SK-N-SH (cell line): ENCODE results near the gene OGFR. TPM values are rescaled to one million over a fixed set of nuclear protein-coding genes. Genes with fewer than 3 reads are reported as not detected.

Experiments used
- CTCF ChIA-PET: fragments of 300-600, 350-600 bp; formaldehyde crosslinking; extraction: SDS; loops from one replicate; lab custom pipeline; 2021; lab: Yijun Ruan, JAX
- POLR2A ChIA-PET: fragments of 350-600 bp; sonication (Branson Sonifier 250); formaldehyde crosslinking; extraction: SDS; loops from one replicate; lab custom pipeline; 2020; ENCODE audit warnings: antibody characterized with exemption, inconsistent platforms; lab: Yijun Ruan, JAX
- DNase-seq: peaks from one replicate; pipeline ENCODE4 v3.0.0; 2012
- H2AFZ ChIP-seq: fragments of 200-600 bp; sonication (generic); 2 replicates; pipeline ENCODE4 v1.8.1; 2016; ENCODE audit warnings: antibody characterized with exemption, mild to moderate bottlenecking, low read depth
- H3F3A ChIP-seq: fragments of 200-600 bp; sonication (generic); replicated peaks from 2 replicates; pipeline ENCODE3; 2016; ENCODE audit warnings: antibody characterized with exemption, mild to moderate bottlenecking; ENCODE audit not compliant: insufficient read depth
- H3K27ac ChIP-seq, 2 experiments: fragments of 200-500 bp in 1 of 2; fragments of 200-600 bp in 1 of 2; sonication (Bioruptor generic) in 1 of 2; sonication (generic), shearing (Covaris generic) in 1 of 2; 2 replicates each; pipeline versions ENCODE4 v1.5.1 to v1.6.1; 2014 to 2016; ENCODE audit warnings: low read depth in 2 of 2, inconsistent platforms in 1 of 2, low read length in 1 of 2, mild to moderate bottlenecking in 1 of 2, mixed read lengths in 1 of 2
- H3K27me3 ChIP-seq: fragments of 200-600 bp; sonication (generic), shearing (Covaris generic); 2 replicates; pipeline ENCODE4 v1.6.1; 2016; ENCODE audit warnings: mixed run types; ENCODE audit not compliant: insufficient read depth
- H3K36me3 ChIP-seq, 2 experiments: fragments of 200-500 bp in 1 of 2; fragments of 200-600 bp in 1 of 2; sonication (Bioruptor generic) in 1 of 2; sonication (generic) in 1 of 2; replicated peaks in 1 of 2; 2 replicates each; pipeline versions ENCODE3 to v1.5.1; 2014 to 2016; ENCODE audit warnings: low read length in 1 of 2, mild to moderate bottlenecking in 1 of 2; ENCODE audit not compliant: insufficient read depth in 2 of 2, control insufficient read depth in 1 of 2
- H3K4me1 ChIP-seq, 2 experiments: fragments of 200-500 bp in 1 of 2; fragments of 200-600 bp in 1 of 2; sonication (Bioruptor generic) in 1 of 2; sonication (generic), shearing (Covaris generic) in 1 of 2; 2 replicates each; pipeline versions ENCODE4 v1.5.1 to v1.6.1; 2014 to 2016; ENCODE audit warnings: low read depth in 1 of 2, low read length in 1 of 2, mixed run types in 1 of 2; ENCODE audit not compliant: insufficient read depth in 2 of 2, control insufficient read depth in 1 of 2
- H3K4me2 ChIP-seq: fragments of 200-600 bp; sonication (generic), shearing (Covaris generic); 2 replicates; pipeline ENCODE4 v1.6.1; 2017; ENCODE audit warnings: mixed run types
- H3K4me3 ChIP-seq, 2 experiments: fragments of 200-500 bp in 1 of 2; fragments of 200-600 bp in 1 of 2; sonication (Bioruptor generic) in 1 of 2; sonication (generic), shearing (Covaris generic) in 1 of 2; 2 replicates each; pipeline versions ENCODE4 v1.5.1 to v1.8.1; 2014 to 2016; ENCODE audit warnings: low read depth in 2 of 2, inconsistent platforms in 1 of 2, low read length in 1 of 2, mild to moderate bottlenecking in 1 of 2, mixed read lengths in 1 of 2, moderate library complexity in 1 of 2
- H3K79me2 ChIP-seq: fragments of 200-600 bp; sonication (generic); 2 replicates; pipeline ENCODE4 v1.8.1; 2017; ENCODE audit warnings: mild to moderate bottlenecking; ENCODE audit not compliant: insufficient read depth
- H3K9ac ChIP-seq: fragments of 200-600 bp; sonication (generic); 2 replicates; pipeline ENCODE4 v1.6.1; 2017; ENCODE audit warnings: mixed run types
- H3K9me2 ChIP-seq: fragments of 200-600 bp; sonication (generic); 2 replicates; pipeline ENCODE4 v1.6.1; 2017; ENCODE audit warnings: mixed run types
- H3K9me3 ChIP-seq: fragments of 200-600 bp; sonication (generic); 2 replicates; pipeline ENCODE4 v1.6.1; 2017; ENCODE audit warnings: mixed run types, mild to moderate bottlenecking, moderate library complexity
- H4K20me1 ChIP-seq: fragments of 200-600 bp; sonication (generic); 2 replicates; pipeline ENCODE4 v1.6.1; 2017; ENCODE audit warnings: mild to moderate bottlenecking, mixed run types; ENCODE audit not compliant: insufficient read depth
- CHD2 ChIP-seq: fragments of 150-350 bp; IDR thresholded peaks from 2 replicates; pipeline ENCODE4 v1.6.1; 2018; ENCODE audit warnings: low read length; ENCODE audit not compliant: partially characterized antibody
- EP300 ChIP-seq, 2 experiments: IDR thresholded peaks; 2 replicates each; pipeline versions ENCODE4 v1.4.0 to v1.6.1; 2012; ENCODE audit warnings: borderline replicate concordance in 1 of 2, low read depth in 1 of 2, low read length in 1 of 2
- EZH2phosphoT487 ChIP-seq: fragments of 200-600 bp; sonication (generic); IDR thresholded peaks from 2 replicates; pipeline ENCODE4 v1.6.1; 2017; ENCODE audit warnings: low read depth, mixed run types, mild to moderate bottlenecking, antibody characterized with exemption, moderate library complexity, borderline replicate concordance
- FOSL2 ChIP-seq: IDR thresholded peaks from 2 replicates; pipeline ENCODE4 v1.4.0; 2012; ENCODE audit warnings: low read depth, mild to moderate bottlenecking, moderate library complexity, borderline replicate concordance
- FOXM1 ChIP-seq: IDR thresholded peaks from 2 replicates; pipeline ENCODE4 v1.4.0; 2012; ENCODE audit warnings: low read depth, mild to moderate bottlenecking
- GABPA ChIP-seq: IDR thresholded peaks from 2 replicates; pipeline ENCODE4 v1.4.0; 2012; ENCODE audit warnings: low read depth, mild to moderate bottlenecking
- IRF3 ChIP-seq: fragments of 150-350 bp; IDR thresholded peaks from 2 replicates; pipeline ENCODE4 v1.6.1; 2016; ENCODE audit warnings: mild to moderate bottlenecking, low read depth, low read length
- JUND ChIP-seq: IDR thresholded peaks from 2 replicates; pipeline ENCODE4 v1.4.0; 2012
- MEF2A ChIP-seq: IDR thresholded peaks from 2 replicates; pipeline ENCODE4 v1.4.0; 2012; ENCODE audit warnings: low read depth, borderline replicate concordance
- MXI1 ChIP-seq: IDR thresholded peaks from 2 replicates; pipeline ENCODE4 v1.6.1; 2012; ENCODE audit warnings: mild to moderate bottlenecking, low read depth, low read length, improper control_type of control experiment
- NFIC ChIP-seq: IDR thresholded peaks from 2 replicates; pipeline ENCODE4 v1.4.0; 2012; ENCODE audit warnings: borderline replicate concordance
- NRF1 ChIP-seq: IDR thresholded peaks from 2 replicates; pipeline ENCODE4 v1.6.1; 2012; ENCODE audit warnings: low read depth, mild to moderate bottlenecking, low read length
- PBX3 ChIP-seq: IDR thresholded peaks from 2 replicates; pipeline ENCODE4; 2012
- RAD21 ChIP-seq: IDR thresholded peaks from 2 replicates; pipeline ENCODE4 v1.6.1; 2012; ENCODE audit warnings: mild to moderate bottlenecking, low read length
- RCOR1 ChIP-seq: fragments of 150-350 bp; IDR thresholded peaks from 2 replicates; pipeline ENCODE4 v1.6.1; 2017; ENCODE audit warnings: antibody characterized with exemption, low read length
- RFX5 ChIP-seq: IDR thresholded peaks from 2 replicates; pipeline ENCODE4 v1.6.1; 2012; ENCODE audit warnings: mild to moderate bottlenecking, improper control_type of control experiment, low read length
- SIN3A ChIP-seq: IDR thresholded peaks from 2 replicates; pipeline ENCODE4 v1.6.1; 2012; ENCODE audit warnings: low read depth, mild to moderate bottlenecking, low read length, moderate library complexity, borderline replicate concordance
- SMC3 ChIP-seq: IDR thresholded peaks from 2 replicates; pipeline ENCODE4 v1.6.1; 2012; ENCODE audit warnings: low read depth, low read length, improper control_type of control experiment
- TAF1 ChIP-seq: IDR thresholded peaks from 2 replicates; pipeline ENCODE4 v1.6.1; 2012; ENCODE audit warnings: low read depth, mild to moderate bottlenecking, low read length, moderate library complexity, borderline replicate concordance
- TCF12 ChIP-seq: IDR thresholded peaks from 2 replicates; pipeline ENCODE4 v1.4.0; 2012
- TEAD4 ChIP-seq: IDR thresholded peaks from 2 replicates; pipeline ENCODE4 v1.4.0; 2012; ENCODE audit warnings: mild to moderate bottlenecking, borderline replicate concordance; ENCODE audit not compliant: insufficient read depth
- YY1 ChIP-seq: IDR thresholded peaks from 2 replicates; pipeline ENCODE4 v1.4.0; 2012; ENCODE audit warnings: low read depth, mild to moderate bottlenecking
- ZBTB33 ChIP-seq: IDR thresholded peaks from 2 replicates; pipeline ENCODE4 v1.4.0; 2012; ENCODE audit warnings: low read depth, borderline replicate concordance
- WGBS: methylation state at CpG from one replicate; pipeline ENCODE4 v1.1.6; 2017; ENCODE audit warnings: low lambda C conversion rate; 5-methylcytosine and 5-hydroxymethylcytosine counted together
- polyA plus RNA-seq, 3 experiments: library from polyadenylated mRNA; depleted of rRNA; stranded (reverse); fragments of >200 nt; gene quantifications; 2 replicates each; pipeline ENCODE4 v1.2.3, GENCODE V29; 2012

Gene OGFR
- polyA plus RNA-seq, 1 of the 3 experiments (the other 2 are of a cell fraction) = 60.8 TPM

- 89% methylated on average over 4 of the region's 6 CpGs for WGBS
- Histone ChIP-seq H3K27ac (no peak overlapping the region), H2AFZ (no peak overlapping the region), H3K27me3 (no peaks in the 10 kb centered on the region), H3K9ac (no peak overlapping the region), H3K4me1 (peaks cover 0 to 5% of the 10 kb centered on the region in 2 experiments; a peak in 2 of 4 replicates), H3K79me2 (no peaks in the 10 kb centered on the region), H3K4me3 (no peak overlapping the region), H3K36me3 (no peaks in the 10 kb centered on the region), H3K9me3 (no peaks in the 10 kb centered on the region), H4K20me1 (no peaks in the 10 kb centered on the region), H3F3A (no peaks in the 10 kb centered on the region), H3K4me2 (no peak overlapping the region), H3K9me2 (no peaks in the 10 kb centered on the region)
- no peak for DNase-seq
- no peak for TF ChIP-seq ZBTB33
- TF ChIP-seq RFX5 = no peak
- no peak for TF ChIP-seq TEAD4
- no peak for TF ChIP-seq MEF2A
- TF ChIP-seq SMC3 = no peak
- TF ChIP-seq MXI1 = no peak
- no peak for TF ChIP-seq JUND
- no peak for TF ChIP-seq SIN3A
- no peak for TF ChIP-seq EP300 (IDR thresholded peaks at IDR 0.05; ENCODE audit: borderline replicate concordance in 1 of 2, low read depth in 1 of 2, low read length in 1 of 2)
- no peak for TF ChIP-seq RAD21
- no peak for TF ChIP-seq IRF3
- TF ChIP-seq TCF12 = no peak
- POLR2A ChIA-PET = no interaction called here
- CTCF ChIA-PET = interaction anchor here (0.5 to 1.8 kb wide), 2 partner anchors 28 to 30 kb away, joined by 4 to 11 read pairs; no protein-coding TSS in a partner anchor
These were observed 42.9 kb upstream of the OGFR start for GRCh38 chr20:62761759-62762131.

GRCh38 chr20:62762376-62762775 lies 42.3 kb upstream of the OGFR start:
- Histone ChIP-seq H3K4me1 (peaks cover 0 to 5% of the 10 kb centered on the region in 2 experiments; a peak in 2 of 4 replicates), H3K27me3 (no peaks in the 10 kb centered on the region), H2AFZ (no peak overlapping the region), H3K9ac (no peak overlapping the region), H3K9me3 (no peaks in the 10 kb centered on the region), H3K27ac (no peak overlapping the region), H4K20me1 (no peaks in the 10 kb centered on the region), H3K4me3 (no peak overlapping the region), H3F3A (no peaks in the 10 kb centered on the region), H3K79me2 (no peaks in the 10 kb centered on the region), H3K9me2 (no peaks in the 10 kb centered on the region), H3K4me2 (no peak overlapping the region), H3K36me3 (no peaks in the 10 kb centered on the region)
- 89% methylated on average over 5 of the region's 22 CpGs for WGBS
- ChIA-PET CTCF (interaction anchor here (1.6 to 1.9 kb wide), 2 partner anchors 30 to 263 kb away, joined by 4 read pairs; no protein-coding TSS in a partner anchor), POLR2A (no interaction called here)
- DNase-seq = no peak
- TF ChIP-seq MXI1 (no peak), CHD2 (no peak), PBX3 (no peak), FOXM1 (no peak), MEF2A (no peak), GABPA (no peak), YY1 (no peak), RCOR1 (no peak), EZH2phosphoT487 (no peak), NRF1 (no peak), NFIC (no peak), FOSL2 (no peak), TAF1 (no peak), JUND (no peak)
